Measurements from ENCODE around the gene INS.

- TF ChIP-seq, protein P1, sequence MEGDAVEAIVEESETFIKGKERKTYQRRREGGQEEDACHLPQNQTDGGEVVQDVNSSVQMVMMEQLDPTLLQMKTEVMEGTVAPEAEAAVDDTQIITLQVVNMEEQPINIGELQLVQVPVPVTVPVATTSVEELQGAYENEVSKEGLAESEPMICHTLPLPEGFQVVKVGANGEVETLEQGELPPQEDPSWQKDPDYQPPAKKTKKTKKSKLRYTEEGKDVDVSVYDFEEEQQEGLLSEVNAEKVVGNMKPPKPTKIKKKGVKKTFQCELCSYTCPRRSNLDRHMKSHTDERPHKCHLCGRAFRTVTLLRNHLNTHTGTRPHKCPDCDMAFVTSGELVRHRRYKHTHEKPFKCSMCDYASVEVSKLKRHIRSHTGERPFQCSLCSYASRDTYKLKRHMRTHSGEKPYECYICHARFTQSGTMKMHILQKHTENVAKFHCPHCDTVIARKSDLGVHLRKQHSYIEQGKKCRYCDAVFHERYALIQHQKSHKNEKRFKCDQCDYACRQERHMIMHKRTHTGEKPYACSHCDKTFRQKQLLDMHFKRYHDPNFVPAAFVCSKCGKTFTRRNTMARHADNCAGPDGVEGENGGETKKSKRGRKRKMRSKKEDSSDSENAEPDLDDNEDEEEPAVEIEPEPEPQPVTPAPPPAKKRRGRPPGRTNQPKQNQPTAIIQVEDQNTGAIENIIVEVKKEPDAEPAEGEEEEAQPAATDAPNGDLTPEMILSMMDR (IDR thresholded peaks at IDR 0.05): no peak
- no peak for TF ChIP-seq ZFX (IDR thresholded peaks at IDR 0.05; ENCODE audit: borderline replicate concordance)
These were observed 40.0 kb upstream of the INS start for GRCh38 chr11:2200957-2201519.
